GM18861 (cell line): Measurements from ENCODE around the gene DHRS7B.

Experiments
- ATAC-seq: cut with Tn5 transposase; IDR thresholded peaks from one replicate; pipeline ENCODE4 v1.9.1; 2021; ENCODE audit not compliant: unreplicated experiment

Gene DHRS7B

GRCh38 chr17:21149621-21150020 is 22.9 kb downstream of the DHRS7B start:
- ATAC-seq: no peak

GRCh38 chr17:21152731-21153130 is 26.0 kb downstream of the DHRS7B start:
- no peak for ATAC-seq

- no peak for ATAC-seq
Observed at GRCh38 chr17:21157586-21158370, 31.0 kb downstream of the DHRS7B start.

GRCh38 chr17:21160401-21160800 is 33.6 kb downstream of the DHRS7B start:
- no peak for ATAC-seq

- ATAC-seq: no peak
Observed at GRCh38 chr17:21161498-21162393, 35.0 kb downstream of the DHRS7B start.

GRCh38 chr17:21162394-21162775 is 35.6 kb downstream of the DHRS7B start:
- no peak for ATAC-seq

- ATAC-seq: no peak
Observed at GRCh38 chr17:21163101-21163500, 36.3 kb downstream of the DHRS7B start.

- no peak for ATAC-seq
Observed at GRCh38 chr17:21164216-21164615, 37.5 kb downstream of the DHRS7B start.

GRCh38 chr17:21164620-21165019 is 37.9 kb downstream of the DHRS7B start:
- no peak for ATAC-seq

GRCh38 chr17:21165922-21166594 is 39.3 kb downstream of the DHRS7B start:
- ATAC-seq: no peak

GRCh38 chr17:21166595-21167210 is 39.9 kb downstream of the DHRS7B start:
- ATAC-seq: no peak

- no peak for ATAC-seq
Observed at GRCh38 chr17:21167303-21167702, 40.5 kb downstream of the DHRS7B start.

- ATAC-seq: no peak
Observed at GRCh38 chr17:21168555-21168865, 41.7 kb downstream of the DHRS7B start.

GRCh38 chr17:21169496-21169895 is 42.7 kb downstream of the DHRS7B start:
- no peak for ATAC-seq

- no peak for ATAC-seq
Observed at GRCh38 chr17:21170809-21171208, 44.0 kb downstream of the DHRS7B start.

GRCh38 chr17:21171309-21171922 is 44.7 kb downstream of the DHRS7B start:
- ATAC-seq: peak; percentile 73

GRCh38 chr17:21171970-21172510 is 45.3 kb downstream of the DHRS7B start:
- ATAC-seq: no peak

- ATAC-seq: no peak
Observed at GRCh38 chr17:21172846-21173245, 46.1 kb downstream of the DHRS7B start.

GRCh38 chr17:21173543-21173942 is 46.8 kb downstream of the DHRS7B start:
- ATAC-seq: no peak

GRCh38 chr17:21174186-21174585 is 47.4 kb downstream of the DHRS7B start:
- no peak for ATAC-seq

- no peak for ATAC-seq
Observed at GRCh38 chr17:21174713-21175112, 47.9 kb downstream of the DHRS7B start.
